ENCODE results near the gene TULP4.
"Not testable (repeated sequence)": the region's sequence is repeated elsewhere in the genome, so short reads cannot be mapped to it uniquely, and the experiment has no call there.

The TULP4 gene

DNA sequence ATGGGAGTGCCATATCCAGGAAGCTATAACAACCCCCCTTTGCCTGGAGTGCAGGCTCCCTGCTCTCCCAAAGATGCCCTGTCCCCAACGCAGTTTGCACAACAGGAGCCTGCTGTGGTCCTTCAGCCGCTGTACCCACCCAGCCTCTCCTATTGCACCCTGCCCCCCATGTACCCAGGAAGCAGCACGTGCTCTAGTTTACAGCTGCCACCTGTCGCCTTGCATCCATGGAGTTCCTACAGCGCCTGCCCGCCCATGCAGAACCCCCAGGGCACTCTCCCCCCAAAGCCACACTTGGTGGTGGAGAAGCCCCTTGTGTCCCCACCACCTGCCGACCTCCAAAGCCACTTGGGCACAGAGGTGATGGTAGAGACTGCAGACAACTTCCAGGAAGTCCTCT is 191.0 kb downstream of the TULP4 start:
- DNase-seq: no peak

DNA sequence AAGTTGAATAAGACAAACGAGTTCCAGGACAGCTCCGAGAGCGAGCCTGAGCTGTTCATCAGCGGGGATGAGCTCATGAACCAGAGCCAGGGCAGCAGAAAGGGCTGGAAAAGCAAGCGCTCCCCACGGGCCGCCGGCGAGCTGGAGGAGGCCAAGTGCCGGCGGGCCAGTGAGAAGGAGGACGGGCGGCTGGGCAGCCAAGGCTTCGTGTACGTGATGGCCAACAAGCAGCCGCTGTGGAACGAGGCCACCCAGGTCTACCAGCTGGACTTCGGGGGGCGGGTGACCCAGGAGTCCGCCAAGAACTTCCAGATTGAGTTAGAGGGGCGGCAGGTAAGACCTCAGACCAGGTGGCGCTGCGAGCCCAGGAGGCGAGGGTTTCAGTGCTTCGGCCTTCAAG is 191.6 kb downstream of the TULP4 start:
- DNase-seq: no peak

DNA sequence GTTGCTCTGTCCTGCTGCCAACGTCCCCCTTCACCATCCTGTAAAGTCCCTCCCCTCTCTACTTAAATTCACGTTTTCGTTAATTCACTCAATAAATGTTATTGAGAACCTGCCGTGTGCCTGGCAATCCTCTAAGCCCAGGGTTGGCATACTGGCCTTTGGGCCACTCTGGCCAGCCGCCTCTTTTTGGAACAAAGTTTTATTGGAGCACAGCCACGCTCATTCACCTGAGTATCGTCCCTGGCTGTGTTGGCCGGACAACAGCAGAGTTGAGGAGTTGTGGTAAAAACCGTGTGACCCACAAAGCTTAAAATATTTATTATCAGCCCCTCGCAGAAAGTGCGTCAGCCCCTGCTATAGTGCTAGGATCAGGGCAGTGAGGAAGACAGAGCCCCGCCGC is 192.9 kb downstream of the TULP4 start:
- no peak for DNase-seq

DNA sequence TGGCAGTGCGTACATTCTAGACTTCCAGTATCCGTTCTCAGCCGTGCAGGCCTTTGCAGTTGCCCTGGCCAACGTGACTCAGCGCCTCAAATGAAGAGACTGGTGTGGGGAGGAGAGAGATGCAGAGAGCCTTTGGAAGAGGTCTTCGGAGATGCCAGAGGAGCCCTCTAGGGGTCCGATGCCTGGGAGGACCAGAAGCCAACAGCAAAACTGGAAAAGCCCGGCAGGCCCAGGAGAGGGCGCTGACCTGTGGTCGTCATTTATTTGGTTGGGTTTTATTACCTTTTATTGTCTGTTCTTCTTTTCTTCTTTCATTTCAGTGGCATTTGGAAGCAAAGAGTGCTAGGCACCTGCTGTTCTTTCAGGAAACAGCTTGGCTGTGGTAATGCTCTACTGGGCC is 194.3 kb downstream of the TULP4 start:
- DNase-seq: no peak

DNA sequence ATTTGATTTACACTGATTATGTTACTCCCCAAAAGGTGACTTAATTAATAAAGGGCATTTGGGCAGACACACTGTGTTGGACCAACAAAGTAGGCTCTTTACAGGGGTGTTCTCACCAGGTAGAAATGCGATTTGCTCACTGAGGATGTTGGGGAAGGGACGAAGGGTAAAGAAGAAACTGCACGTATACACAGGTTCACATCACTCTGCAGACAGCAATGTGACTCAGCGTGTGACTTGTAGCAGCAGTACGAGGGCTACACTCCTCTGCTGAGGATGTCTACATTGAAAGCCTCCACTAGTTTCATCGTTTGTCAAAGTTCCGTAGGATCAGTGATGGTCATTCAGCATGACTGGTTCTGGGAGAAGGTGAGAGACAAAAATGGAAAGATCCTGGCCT is 194.9 kb downstream of the TULP4 start:
- no peak for DNase-seq

DNA sequence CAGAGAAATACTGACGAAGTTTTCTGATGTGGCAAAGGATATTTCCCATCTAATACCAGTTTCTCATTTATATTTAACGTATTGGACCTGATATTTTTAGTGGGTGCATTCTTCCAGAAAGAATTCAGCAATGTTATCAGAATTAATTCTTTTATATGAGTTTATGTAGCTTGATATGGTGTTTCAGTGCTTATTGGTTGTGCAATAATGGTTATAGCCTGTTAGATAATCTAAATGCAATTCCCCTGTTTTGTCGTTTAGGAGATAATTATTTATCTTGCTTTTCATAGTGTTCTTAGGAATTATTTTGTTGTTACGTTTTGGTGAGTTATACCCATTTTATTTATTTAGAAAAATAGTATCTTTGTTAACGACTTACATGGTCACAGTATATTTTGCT is 196.2 kb downstream of the TULP4 start:
- no peak for DNase-seq

DNA sequence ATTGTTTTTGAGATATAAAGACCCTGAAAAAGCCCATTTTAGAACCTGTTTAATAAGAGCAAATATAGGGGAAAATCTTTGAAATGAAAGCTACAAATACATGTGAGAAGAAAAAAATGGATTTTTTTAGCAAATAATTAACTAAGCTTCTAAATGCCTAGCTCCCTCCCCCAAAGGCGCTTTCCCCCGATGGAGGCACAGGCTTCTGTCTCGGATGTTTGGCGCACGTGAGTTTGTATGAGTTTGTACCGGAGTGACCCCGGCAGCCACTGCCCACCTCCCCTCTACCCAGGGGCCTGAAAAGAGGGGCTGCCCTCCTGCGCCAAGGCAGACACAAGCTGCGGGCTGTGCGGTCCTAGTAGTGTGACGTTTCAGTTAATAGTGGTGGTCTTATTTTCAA is 197.2 kb downstream of the TULP4 start:
- DNase-seq: no peak

DNA sequence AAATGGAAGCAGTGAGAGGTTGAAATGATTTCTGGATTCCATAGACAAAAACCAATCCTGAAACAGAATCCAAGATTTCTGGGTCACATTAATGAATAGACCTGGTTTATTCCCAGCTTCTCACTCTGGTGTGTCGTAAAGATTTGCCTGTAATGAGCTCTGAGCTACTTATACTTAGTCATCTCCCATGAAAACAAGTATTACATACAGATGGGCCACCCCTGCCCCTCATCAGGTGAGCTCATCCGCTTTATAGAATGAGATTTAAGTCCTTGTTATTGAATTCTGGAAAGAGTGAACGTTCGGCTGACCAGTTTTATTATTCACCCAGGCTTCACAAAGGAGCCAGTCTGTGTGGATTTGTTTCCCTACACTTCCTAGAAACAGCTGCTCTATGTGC is 200.5 kb downstream of the TULP4 start:
- no peak for DNase-seq

DNA sequence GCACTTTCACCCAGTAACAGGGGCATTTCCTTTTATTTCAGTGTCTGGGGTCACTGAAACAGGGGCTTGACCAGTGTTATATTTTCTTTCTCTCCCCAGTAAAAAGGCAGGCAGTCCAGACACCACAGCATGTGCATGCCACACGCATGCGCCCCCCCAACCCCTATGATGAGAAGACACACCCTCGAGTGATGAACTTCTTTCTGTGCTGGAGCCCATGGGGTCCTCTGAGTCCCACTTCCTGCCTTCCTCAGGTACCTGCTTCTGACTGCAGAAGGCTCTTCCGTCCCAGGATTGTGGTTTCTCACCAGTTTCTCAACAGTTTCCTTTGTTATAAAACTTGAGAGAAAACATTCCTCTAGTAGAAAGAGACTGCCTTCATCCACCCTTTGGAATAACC is 201.9 kb downstream of the TULP4 start:
- DNase-seq: no peak

DNA sequence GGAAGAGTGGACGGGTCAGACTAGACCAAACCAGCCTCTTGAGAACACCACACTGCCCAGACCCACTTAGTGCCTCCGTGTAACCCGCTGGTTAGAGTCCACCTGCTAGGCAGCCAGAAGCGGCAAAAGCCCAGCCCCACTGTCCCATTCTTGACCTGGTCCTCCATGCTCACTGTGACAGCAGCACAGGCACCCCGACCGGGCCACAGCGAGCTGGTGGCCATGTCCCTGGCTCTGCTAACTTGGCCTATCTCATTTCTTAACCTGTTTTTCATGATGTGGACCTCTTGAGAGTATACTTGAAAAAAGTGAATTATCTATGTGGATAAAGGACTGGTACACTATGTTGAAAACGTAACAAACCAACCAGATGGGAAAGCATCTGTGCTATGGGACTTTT is 202.7 kb downstream of the TULP4 start:
- no peak for DNase-seq

DNA sequence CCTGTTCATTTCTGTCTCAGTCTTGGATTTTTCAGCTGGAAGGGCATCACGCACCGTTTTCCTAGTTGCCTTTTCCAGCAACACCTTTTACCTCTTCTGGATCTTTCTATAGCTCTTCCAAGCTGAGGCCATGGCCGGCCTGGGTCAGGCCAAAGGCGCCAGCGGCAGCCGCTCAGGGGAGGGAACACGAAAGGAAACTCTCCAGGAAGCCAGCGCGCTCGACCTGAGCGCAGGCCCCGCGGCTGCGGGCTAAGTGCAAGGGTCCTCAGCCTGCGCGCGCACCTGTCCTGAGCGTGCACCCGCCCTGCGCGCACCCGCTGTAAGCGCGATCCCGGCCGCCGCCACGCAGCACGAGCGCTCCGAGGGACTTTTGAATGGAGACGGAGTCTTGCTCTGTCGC is 203.8 kb downstream of the TULP4 start:
- DNase-seq: no peak

DNA sequence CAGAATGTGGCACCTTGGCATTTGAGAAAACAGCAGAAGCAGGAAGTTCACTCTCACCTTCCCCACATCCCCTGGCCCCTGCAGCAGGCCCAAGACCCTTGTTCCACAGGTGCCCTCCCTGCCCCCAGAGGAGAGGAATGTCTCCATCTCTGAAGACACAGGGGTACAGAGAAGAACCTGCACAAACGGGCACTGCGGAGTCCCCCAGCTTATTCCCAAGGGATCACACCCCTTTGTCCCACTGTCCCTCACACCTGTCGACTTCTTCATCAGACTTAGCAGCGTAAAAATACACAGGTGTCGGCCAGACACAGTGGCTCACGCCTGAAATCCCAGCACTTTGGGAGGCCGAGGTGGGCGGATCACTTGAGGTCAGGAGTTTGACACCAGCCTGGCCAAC is 204.8 kb downstream of the TULP4 start:
- no peak for DNase-seq

DNA sequence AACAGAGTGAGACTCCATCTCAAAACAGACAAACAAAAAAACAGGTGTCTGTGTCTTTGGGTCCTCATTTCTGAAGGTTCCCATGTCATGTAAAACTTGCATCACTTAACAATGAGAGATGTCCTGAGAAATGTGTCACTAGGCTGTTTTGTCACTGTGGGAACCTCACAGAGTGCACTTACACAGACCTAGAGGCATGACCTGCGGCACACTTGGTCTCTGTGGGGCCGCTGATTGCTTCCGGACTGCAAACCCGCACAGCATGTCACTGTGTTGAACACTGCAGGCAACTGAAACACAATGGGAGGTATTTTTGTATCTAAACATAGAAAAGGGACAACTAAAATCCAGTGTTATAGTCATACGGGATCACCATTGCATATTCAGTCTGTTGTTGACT is 205.3 kb downstream of the TULP4 start:
- DNase-seq: no peak

DNA sequence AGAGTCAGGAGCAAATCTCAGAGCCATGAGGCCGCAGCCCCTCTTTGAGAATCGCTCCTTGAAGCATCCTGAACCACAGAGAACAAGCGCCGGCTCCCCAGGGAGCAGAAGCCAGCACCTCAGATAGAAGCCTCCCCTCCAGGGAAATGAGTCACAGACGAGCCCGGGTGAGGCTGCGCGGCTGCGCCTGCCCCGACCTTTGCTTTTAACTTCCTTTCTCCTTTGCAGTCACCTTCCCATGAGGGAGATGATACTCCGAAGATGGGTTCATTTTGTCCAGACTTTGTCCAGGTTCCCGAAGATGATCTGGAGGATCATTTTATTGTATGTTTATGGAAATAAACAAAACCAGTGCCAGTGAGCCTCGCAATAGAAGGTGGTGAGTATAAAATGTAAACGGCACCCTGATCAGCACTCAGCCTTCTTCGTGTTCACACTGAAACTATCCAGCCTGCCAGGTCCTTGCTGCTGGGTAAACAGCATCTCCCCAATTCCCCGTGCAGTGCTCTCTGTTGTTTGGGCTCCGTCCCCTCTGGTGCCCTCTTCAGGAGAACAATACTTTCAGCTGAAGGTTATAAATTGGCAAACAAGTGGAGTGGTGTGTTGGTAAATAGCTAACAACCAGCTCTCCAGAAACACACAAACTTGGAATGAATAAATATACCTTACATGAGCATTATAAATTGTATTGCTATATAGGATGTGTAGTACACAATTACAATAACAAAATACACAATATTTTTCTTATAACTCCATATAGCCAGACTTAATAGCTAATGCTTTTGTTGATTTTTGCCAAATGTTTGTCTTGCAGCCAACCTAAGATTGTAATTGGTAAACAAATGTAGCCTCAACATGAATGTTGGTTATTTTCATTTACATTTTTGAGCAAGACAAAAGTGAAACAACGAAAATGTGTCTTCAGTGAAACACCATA is 206.2 kb downstream of the TULP4 start:
- DNase-seq: peak in 8 of 14 donors; percentile 12 to 81 (median 26)

DNA sequence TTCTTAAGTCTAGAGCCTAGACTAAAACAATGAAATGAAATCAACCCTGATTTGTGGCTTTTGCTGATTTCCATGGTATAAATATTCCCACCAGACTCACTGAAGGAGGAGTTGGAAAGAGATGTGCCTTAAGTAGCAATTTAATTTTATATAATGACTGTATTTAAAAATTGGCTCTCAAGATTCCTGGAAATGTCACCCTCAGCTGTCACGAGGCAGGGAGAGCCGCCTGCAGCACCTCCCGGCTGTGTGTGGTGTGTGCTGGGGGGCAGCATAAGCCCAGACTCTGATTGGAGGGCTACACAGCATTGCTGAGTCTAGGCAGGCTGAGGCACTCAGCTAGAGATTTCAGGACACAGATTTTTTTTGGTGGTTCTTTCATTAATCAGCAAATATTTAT is 207.0 kb downstream of the TULP4 start:
- DNase-seq: no peak

DNA sequence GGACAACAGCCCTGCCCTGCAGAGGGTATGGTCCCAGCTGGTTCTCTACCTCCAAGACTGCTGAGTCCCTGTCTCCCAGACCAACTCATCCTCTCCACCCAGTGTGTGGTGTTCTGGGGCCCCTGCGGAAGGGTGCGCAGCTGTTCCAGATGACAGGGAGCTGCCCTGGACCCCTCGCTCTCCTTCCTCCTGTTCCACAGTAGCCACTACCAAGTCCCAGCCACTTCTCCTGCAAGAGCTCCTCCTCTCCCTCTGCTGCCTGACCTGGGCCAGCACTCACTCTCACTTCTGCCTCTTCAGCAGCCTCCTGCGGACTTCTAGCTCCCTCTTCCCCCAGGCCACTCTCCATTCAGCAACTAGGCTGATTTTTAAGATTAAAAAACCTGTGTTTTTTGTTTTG is 207.5 kb downstream of the TULP4 start:
- no peak for DNase-seq

DNA sequence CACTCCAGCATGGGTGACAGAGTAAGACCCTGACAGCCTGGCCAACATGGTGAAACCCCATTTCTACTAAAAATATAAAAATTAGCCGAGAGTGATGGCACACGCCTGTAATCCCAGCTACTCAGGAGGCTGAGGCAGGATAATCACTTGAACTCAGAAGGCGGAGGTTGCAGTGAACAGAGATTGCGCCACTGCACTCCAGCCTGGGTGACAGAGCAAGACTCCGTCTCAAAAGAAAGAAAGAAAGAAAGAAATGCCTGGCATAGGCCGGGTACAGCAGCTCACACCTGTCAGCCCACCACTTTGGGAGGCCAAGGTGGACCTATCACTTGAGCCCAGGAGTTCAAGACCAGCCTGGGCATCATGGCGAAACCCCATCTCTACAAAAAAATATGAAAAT is 208.7 kb downstream of the TULP4 start:
- not testable (repeated sequence) for DNase-seq

DNA sequence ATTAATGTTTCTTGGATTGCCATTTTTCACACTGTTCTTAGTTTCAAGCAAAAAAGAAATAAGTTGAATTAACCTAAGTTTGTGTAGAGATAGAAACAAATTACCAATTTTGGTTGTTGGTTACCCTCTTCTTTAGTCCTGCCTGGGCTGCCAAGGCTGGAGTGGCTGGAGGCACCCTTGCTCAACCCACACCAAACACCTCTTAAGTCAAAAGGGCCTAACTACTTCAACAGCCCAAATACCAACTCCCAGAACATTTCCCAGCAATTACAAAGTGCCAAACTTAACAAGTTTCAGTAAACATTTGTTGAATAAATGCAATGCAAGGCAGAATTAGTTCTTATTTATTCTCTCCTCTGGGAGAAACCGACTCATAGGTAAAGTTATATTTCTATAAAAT is 209.5 kb downstream of the TULP4 start:
- DNase-seq: no peak

DNA sequence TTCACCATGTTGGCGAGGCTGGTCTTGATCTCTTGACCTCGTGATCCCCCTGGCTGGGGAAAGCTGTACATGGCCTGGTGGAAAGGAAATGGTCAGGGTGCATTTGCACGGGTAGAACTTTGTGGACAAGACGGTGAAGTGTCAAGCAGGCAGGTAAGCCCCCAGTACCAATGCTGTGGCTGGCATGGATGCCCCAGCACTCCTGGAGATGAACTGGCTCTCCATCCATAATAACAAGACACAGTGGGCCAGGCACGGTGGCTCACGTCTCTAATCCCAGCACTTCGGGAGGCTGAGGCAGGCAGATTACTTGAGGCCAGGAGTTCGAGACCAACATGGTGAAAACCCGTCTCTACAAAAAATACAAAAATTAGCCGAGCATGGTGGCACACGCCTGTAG is 210.4 kb downstream of the TULP4 start:
- DNase-seq: no peak

DNA sequence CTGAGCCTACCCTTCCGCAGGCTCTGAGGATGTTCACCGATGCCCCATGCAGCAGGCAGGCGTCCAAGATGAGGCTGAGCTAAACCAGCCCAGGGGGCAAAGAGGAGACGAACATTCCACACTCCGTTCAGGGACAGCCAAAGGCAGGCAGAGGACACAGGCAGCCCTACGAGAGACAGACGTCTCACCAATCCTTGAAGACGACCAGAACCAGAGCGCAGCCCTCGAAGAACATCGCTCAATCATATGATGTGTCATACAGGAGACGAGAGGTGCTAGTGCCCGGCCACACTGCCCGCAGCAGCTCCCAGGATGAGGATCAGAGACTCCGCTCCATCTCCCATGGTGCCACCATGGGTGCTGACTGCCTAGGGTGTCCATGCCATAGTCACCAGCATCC is 212.0 kb downstream of the TULP4 start:
- no peak for DNase-seq

DNA sequence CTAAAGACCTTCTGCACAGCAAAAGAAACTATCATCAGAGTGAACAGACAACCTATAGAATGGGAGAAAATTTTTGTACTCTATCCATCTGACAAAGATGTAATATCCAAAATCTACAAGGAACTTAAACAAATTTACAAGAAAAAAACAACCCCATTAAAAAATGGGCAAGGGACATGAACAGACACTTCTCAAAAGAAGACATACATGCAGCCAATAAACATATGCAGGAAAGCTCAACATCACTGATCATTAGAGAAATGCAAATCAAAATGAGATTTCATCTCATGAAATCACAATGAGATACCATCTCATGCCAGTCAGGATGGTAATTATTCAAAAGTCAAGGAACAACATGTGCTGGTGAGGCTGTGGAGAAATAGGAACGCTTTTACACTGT is 215.6 kb downstream of the TULP4 start:
- DNase-seq: not testable (repeated sequence)

DNA sequence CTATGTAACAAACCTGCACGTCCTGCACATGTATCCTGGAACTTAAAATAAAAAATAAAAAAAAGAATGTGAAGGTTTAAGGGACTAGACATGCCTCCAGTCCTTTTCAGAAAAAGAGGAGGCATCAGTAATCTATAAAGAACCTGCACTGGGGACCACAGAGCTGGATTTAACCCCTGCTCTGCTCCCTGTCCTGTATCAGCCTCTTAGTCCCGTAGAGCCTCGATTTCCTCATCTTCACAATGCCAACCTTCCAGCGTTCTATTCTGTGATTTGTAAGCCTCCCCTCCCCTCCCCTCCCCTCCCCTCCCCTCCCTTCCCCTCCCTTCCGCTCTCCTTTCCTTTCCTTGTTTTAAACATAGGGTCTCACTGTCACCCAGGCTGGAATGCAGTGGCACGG is 216.6 kb downstream of the TULP4 start:
- no peak for DNase-seq

DNA sequence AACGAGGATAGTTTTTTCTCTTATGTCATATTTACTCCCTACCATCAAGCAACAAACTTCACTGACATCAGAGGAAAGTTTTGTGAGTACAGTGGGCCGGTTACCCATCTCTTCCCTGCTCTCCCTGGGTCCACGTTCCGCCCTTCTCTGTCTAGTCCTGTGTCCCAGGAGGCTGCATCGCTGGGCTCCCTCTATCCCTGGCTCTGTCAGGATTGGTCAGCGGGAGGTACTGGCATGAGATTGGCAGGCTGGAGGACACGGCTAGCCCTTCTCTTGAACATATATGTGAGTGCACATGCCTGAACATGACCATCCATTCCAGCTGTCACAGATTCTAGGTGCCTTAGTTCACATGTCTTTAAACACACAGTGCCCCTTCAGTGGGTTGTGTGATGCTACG is 217.4 kb downstream of the TULP4 start:
- DNase-seq: no peak

DNA sequence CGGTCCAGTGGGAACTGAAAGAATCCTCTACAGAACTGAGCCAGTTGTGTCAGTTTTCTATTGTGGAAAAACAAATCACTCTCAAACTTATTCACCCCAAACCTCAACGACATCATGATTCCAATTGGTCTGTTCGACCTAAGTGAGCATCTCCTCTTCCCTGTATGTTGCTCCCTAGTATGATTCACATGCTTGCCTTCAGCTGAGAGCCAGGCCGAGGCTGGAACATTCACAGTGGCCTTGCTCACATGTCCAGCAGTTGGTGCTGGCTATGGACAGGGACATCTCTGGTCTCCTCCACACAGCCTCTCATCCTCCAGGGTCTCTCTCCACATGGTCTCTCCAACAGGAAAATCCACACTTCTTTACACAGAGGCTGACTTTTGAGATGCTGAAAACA is 219.3 kb downstream of the TULP4 start:
- DNase-seq: no peak

DNA sequence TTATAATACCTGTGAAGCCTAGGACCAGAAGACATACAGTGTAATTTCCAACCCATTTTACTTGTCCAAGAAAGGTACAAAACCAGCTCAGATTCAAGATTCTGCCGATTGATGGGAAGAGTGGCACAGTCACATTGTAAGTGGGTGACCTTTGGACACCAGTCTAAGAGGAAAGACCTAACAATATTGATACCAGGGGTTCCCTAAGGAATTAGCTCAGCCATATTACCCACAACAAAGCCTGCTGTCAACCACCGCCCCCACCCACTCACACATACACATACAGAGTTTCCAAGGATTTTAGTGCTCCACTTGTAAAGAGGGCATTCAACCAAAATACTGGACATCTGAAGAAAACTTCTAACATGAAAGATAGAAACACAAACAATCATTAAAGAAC is 219.7 kb downstream of the TULP4 start:
- DNase-seq: no peak

Measured in C1 segment of cervical spinal cord (tissue), 14 donors.